Activated CD8-positive, alpha-beta memory T cell treated with anti-CD3 and anti-CD28 coated beads for 4 hours (primary cell): ENCODE data around the gene FBXL4.

Experiments
- DNase-seq, 2 donors: peaks; one replicate each; pipeline ENCODE4 v3.0.0-alpha.2; 2020; ENCODE audit warnings: low read depth in 2 of 2

The FBXL4 gene

DNA sequence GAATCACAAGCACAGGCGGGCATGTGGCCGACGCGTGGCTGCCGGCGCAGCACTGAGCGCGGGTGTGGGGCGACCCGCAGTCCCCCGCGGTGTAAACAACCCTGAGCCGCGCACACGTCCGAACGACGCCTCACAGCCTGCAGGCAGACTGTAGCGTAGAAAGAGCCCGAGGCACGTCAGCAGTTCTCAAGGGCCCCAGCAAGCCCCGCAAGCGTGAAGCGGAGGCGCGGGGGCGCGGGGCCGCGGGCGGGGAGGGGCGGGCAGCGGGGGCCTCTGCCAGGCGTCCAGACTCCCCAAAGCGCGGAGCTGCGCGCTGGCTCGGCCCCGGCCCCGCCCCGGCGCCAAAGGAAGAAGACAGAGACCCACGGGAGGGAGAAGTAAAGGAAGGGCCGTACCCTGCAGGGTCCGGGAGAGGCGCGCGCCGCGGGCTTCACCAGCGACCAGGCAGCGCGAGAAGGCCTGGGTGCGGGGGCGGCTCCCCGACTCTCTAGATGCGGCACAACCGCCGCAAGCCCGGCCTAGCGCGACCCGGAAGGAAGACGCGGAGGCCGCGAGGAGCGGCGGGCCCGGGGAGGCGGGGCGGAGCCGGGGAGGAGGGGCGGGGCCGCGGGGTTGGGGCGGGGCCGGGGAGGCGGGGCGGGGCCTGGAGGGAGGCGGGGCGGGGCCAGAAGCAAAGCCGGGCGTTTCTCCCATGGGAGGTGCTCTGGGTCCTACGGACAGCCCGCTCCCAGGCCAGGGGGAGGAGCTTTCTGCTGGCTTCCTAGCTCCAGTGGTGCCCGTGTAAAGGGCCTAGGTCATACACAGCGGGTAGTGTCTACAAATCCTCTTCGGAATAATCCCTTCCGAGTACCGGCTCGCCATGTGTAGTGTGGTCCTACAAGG lies at the start of gene FBXL4:
Gene FBXL4, minus strand, starts transcription at position 536 of the 882 bp plus-strand sequence. CDS start 20,958 bp downstream, outside the sequence.
- DNase-seq, result peak; percentile 49 to 66

- no peak for DNase-seq
Measured at GRCh38 chr6:98995116-98995515, 47.4 kb upstream of the FBXL4 start.

DNA sequence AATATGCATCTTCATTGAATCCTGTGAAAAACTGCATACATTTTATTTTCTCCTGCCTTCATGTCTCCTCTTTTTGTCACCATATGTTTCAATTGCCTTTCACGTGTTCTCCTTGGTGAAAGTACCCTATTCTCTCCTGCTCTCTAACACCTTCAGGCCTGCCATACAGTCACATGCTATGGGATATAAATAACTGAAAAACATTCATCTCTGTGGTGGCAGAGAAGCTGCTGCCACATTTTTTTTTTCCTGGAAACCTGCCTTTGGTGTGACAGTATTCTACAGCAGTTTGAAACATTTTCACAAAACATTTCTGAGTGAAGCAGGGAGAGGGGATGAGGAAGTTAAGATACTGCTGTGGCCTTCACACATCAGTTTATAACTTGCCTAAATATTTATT lies 44.8 kb upstream of the FBXL4 start:
- no peak for DNase-seq

- DNase-seq, result no peak
Measured at GRCh38 chr6:98986071-98986615, 38.4 kb upstream of the FBXL4 start.

DNA sequence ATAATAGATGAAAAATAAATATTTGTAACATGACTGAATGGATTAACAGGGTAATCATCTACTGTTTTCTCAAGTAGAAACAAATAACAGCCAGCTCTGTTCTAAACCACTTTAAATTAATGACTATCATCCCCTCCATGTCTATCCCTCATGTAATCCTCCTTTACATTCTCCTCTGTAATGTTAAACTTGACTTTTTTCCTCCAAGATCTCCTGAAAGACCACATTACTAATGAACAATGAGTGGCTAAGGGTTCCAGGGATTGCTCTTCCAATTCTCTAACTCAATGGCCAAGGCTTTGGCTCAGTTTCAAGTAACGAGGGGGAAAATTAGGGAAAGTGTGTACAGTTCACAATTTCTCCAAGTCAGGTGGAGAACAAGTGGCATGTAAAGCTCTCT lies 37.6 kb upstream of the FBXL4 start:
- no peak for DNase-seq

DNA sequence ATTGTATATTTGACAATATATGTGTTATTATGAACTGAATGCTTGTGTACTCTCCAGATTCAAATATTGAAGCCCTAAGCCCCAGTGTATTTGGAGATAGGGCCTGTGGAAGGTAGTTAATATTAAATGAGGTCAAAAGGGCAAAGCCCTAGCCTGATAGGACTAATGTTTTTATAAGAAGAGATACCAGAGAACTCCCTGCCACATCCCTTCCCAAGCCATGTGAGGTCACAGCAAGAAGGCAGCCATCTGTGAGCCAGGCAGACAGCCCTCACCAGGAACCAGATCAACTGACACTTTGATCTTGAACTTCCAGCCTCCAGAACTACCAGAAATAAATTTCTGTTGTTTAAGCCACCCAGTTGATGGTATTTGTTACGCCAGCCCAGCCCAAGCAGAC lies 36.4 kb upstream of the FBXL4 start:
- no peak for DNase-seq

DNA sequence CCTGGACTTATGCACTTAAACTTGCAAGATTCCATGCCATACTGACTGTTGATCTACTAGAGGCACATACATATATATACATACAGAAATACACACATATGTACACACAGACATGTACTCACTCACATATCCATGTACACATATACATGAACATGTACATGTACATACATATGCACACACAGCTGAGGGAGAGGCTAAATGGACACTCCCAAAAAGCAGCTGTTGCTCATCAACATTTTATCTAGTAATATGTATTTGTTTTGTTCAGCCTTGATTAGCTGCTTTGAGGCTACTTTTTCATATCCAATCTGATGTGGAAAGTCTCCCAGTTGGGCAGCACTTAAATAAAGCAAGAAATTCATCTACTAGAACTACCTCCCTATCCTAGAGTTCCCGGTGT lies 33.7 kb upstream of the FBXL4 start:
- no peak for DNase-seq

DNA sequence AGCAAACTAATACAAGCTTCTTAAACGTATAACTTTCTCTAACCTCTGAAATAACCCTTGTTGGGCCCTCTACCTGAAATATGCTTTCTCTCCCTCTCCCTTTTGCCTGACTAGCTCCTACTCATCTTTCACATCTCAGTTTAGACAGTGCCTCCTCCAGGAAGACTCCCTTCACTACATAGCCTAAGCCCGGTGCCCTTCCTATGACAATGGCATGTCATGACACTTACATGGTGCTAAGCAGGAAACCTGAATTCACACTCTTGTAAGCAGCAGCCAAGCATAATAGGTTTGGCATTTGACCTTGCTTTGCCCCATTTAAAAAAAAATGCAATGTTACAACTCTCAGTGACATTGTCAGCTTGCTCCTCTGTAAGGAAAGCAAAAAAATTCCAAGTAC lies 33.1 kb upstream of the FBXL4 start:
- DNase-seq, result no peak

DNA sequence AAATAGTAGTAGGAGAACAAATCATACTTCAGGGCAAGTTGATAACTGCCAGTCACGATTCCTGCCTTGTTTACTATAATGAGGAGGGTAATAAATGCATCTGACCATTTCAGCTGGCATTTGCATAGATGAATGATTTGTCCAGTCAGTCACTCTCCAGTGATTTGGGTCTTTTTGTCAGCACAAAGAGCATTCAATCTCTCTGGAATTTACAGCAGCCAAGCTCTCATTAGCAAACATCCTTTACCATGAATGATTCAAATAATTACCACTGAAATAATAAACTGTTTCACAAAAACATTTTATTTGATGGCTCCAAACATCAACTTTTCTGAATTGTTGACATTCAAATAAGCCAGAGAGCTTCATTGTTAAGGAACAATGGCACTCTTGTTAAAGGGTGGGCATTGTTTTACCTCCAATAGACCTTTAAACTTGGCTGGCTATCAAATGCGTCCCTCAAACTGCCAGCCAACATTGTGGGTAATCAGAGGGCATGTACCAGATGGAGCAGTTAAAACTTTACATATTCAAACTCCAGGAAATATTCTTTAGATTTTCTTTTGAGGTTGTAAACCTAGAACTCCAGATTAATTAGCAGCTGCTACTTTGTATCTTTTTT lies 30.0 kb upstream of the FBXL4 start:
- no peak for DNase-seq

DNA sequence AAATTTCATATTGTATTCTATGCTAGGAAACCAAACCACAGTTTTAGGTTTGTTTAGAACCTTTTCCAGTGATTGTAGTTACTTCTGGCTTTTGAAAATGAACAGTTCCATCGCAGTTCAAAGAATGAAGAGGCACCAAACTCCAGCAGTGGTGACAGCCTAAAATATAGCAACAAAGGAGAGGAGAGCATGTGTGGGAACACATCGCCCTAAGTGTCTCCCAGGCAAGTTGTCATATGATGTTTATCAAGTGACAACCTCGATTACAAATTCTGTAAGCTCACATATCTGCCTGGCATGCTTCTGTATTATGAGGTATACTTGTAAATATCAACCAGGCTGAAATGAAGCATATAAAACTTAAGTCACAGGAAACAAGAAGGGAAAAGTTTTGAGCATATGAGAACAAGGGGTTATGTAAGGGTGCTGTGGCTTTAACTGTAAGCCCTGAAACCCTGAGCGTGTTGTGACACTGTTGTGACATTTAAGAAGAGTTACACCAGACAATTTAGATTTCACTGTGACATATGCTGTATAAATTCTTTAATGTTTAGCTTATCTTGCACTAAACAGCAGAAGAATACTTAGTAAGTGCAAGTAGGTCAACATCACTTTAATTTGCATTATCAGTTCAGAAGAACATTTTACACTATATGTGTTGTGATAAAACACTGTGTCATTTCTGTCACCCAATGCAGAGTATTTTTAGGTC lies 29.1 kb upstream of the FBXL4 start:
- no peak for DNase-seq

- DNase-seq, result no peak
Measured at GRCh38 chr6:98975421-98975820, 27.7 kb upstream of the FBXL4 start.

- DNase-seq, result no peak
Measured at GRCh38 chr6:98974309-98974708, 26.6 kb upstream of the FBXL4 start.

DNA sequence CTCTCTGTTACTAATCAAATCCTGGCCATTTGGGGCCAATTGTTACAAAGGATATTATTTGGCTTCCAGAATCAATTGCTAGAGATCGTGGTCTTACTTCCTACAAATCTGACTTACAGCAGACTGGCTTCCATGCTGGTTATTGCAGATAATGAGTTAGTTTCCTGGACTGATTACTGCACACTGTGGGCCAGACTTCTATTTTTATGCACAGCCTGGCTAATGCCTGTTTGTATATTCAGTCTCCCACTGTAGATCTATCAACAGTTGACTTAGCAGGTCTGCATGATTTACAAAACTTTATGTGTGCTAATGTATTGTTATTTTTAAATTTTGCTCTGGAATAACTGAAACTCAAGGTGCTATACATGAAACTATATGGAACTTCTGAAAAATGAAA lies 25.8 kb upstream of the FBXL4 start:
- DNase-seq, result no peak

GRCh38 chr6:98971303-98971702 lies 23.6 kb upstream of the FBXL4 start:
- DNase-seq, result no peak

- DNase-seq, result no peak
Measured at GRCh38 chr6:98970469-98970868, 22.7 kb upstream of the FBXL4 start.

DNA sequence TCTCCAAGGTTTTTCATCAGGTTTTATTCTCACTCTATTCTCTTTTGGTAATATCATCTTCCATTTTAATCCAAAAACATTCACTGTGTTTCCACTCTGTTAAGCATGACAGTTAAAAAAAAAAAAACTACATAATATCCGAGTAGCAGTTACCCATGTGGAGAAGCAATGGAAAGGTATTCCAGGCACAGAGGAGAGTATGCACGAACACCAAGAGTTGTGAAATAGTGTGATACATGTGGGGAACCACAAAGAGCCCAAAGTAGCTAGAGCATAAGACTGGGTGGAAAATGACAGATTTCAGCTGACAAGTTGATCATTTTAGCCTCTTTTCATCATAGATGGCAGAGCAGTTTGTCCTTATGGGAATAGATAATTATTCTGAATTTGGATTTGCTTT lies 19.9 kb upstream of the FBXL4 start:
- no peak for DNase-seq

DNA sequence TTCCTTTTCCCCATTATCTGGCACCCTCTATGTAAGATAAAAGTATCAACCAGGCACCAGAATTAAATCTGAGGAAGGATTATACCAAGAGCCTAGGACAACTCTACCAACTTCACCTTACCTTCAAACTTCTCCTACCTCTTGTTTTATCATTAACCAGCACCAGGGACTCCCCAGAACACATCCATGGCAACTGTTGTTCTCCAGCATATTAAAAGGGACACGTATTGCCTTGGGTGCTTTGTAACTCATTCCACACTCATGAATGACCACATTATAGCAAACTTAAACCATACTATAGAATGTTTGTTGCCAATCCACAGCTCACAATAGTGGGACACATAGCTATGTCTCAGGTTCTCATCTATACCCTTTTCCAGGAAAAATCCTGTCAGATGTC lies 11.9 kb upstream of the FBXL4 start:
- DNase-seq, result no peak

GRCh38 chr6:98958776-98959175 lies 11.0 kb upstream of the FBXL4 start:
- DNase-seq, result no peak

DNA sequence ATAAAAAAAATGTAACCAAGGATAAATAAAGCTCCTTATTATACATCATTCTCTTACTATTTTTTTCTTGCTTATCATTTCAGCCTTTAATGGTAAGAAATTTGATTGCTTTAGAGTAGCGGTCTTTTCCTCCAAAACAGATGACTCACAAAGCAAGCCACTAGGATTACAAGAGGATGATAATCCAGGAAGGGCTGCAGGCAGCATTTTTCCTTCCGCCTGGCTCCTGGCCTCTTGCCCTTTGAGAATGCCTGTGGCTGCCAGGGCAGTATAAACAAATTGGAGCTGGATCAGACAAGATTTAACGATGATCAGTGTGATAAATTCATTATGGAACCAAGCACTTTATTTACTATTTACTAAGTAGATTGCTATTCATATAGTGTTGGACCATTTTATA lies 9.7 kb upstream of the FBXL4 start:
- no peak for DNase-seq

GRCh38 chr6:98949589-98949988 lies 1.8 kb upstream of the FBXL4 start:
- DNase-seq, result no peak

DNA sequence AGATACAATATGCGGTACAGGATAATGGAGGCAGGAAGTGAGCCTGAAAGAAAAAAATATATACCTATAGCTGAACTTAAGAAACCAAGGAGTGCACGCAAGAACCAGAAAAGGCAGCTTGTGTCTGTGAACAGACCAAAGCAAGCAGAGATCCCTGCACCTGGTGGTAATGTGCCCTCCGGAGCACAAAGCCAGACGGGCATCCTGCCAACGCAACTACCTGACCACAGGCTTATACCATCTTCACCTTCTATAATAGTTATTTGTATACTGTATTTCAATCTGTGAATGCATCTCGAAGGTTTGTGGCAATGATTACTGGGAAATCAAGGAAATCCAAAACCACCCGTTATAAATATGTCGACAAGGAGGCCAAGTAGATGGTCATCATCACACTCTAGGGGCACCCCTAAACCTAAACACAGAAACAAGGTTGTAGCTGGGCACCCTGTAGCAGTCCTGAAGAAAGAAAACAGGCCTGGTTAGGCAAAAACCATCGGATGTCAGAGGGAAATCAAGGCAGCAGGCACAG lies 801 bp downstream of the FBXL4 start:
- DNase-seq, result no peak

- no peak for DNase-seq
Measured at GRCh38 chr6:98946266-98946878, 1.4 kb downstream of the FBXL4 start.
